ENCODE measurements around the gene TMEM176A. TPM values are rescaled to one million over a fixed set of nuclear protein-coding genes. Genes with fewer than 3 reads are reported as not detected.

The TMEM176A gene
- total RNA-seq, 1 donor from 2014 or later, result not detected

DNA sequence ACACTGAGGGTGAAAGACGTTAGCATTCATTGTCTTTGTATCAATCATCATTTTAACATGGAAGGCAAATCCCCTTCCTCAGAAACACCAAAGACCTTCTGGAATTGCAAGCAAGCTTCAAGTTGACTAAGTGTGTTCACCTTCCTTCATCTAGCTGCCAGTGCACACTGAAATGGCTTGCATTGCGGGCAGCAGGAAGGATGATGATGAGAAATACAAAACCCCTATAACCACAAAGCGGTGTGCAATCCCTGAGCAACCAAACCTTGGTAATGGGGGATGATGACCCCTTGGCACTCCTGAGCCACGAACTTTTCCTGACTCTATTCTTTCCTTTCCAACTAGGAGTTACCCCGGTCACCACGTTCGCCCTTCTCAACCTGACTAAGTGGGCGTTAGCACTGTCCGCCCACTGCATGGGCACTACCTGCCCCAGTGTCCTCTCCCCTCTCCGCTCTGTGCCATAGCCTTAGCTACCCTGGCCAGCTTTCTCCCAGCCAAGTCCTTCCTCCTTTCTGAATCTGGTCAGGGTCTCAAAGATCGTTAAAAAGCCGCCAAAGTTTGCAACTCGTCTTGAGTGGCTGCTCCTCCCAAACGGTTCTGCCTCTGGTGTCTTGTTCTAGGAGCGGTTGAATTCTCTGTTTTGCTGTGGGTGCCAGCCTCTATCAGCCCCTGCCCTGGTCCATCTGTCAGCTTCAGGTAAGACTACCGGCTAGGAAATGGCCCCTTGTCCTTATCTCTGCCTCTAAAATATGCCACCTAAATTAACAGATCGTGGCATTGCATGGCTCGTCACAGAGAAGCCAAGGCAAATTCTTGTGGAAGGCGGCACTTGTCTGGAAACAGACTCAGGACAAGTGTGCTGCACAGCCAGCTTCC lies 51.2 kb downstream of the TMEM176A start:
- H3K4me1 ChIP-seq (ENCODE audit: insufficient read depth, low read length), result no peaks in the 10 kb centered on the region
- no peak for FAIRE-seq
- TF ChIP-seq EZH2 (IDR thresholded peaks at IDR 0.05; ENCODE audit: insufficient read depth, low read length), result no peak
- TF ChIP-seq, protein P1, sequence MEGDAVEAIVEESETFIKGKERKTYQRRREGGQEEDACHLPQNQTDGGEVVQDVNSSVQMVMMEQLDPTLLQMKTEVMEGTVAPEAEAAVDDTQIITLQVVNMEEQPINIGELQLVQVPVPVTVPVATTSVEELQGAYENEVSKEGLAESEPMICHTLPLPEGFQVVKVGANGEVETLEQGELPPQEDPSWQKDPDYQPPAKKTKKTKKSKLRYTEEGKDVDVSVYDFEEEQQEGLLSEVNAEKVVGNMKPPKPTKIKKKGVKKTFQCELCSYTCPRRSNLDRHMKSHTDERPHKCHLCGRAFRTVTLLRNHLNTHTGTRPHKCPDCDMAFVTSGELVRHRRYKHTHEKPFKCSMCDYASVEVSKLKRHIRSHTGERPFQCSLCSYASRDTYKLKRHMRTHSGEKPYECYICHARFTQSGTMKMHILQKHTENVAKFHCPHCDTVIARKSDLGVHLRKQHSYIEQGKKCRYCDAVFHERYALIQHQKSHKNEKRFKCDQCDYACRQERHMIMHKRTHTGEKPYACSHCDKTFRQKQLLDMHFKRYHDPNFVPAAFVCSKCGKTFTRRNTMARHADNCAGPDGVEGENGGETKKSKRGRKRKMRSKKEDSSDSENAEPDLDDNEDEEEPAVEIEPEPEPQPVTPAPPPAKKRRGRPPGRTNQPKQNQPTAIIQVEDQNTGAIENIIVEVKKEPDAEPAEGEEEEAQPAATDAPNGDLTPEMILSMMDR (IDR thresholded peaks at IDR 0.05; ENCODE audit: insufficient read depth, low read depth, low read length), result no peak
- Mint-ChIP-seq H3K27ac (ENCODE audit: unreplicated experiment) (no peak overlapping the region), H3K4me1 (ENCODE audit: low read depth, unreplicated experiment) (no peaks in the 10 kb centered on the region), H3K27me3 (ENCODE audit: low read depth, unreplicated experiment) (peaks cover 36% of the 10 kb centered on the region), H3K4me3 (ENCODE audit: unreplicated experiment) (no peak overlapping the region), H3K36me3 (ENCODE audit: low read depth, unreplicated experiment) (no peaks in the 10 kb centered on the region), H3K9me3 (ENCODE audit: unreplicated experiment) (peaks cover 4% of the 10 kb centered on the region)
- no peak overlapping the region for H3K9ac ChIP-seq (ENCODE audit: low read length)
- peaks cover 3% of the 10 kb centered on the region for H3K27me3 ChIP-seq (ENCODE audit: insufficient read depth, low read length)
- H3K4me3 ChIP-seq (ENCODE audit: insufficient read depth, low read depth, low read length), result no peak overlapping the region
- no peaks in the 10 kb centered on the region for H3K9me3 ChIP-seq (ENCODE audit: insufficient read depth, low read depth, low read length)
- no peaks in the 10 kb centered on the region for H4K20me1 ChIP-seq (ENCODE audit: insufficient read depth, low read length)
- H3K4me2 ChIP-seq (ENCODE audit: low read length), result no peak overlapping the region
- H3K27ac ChIP-seq (ENCODE audit: low read depth, low read length), result no peak overlapping the region
- H2AFZ ChIP-seq (ENCODE audit: low read depth, low read length), result no peak overlapping the region
- H3K36me3 ChIP-seq (ENCODE audit: insufficient read depth, low read length), result no peaks in the 10 kb centered on the region
- H3K79me2 ChIP-seq (ENCODE audit: insufficient read depth, low read length), result no peaks in the 10 kb centered on the region
- no peak for DNase-seq (ENCODE audit: low read depth)

DNA sequence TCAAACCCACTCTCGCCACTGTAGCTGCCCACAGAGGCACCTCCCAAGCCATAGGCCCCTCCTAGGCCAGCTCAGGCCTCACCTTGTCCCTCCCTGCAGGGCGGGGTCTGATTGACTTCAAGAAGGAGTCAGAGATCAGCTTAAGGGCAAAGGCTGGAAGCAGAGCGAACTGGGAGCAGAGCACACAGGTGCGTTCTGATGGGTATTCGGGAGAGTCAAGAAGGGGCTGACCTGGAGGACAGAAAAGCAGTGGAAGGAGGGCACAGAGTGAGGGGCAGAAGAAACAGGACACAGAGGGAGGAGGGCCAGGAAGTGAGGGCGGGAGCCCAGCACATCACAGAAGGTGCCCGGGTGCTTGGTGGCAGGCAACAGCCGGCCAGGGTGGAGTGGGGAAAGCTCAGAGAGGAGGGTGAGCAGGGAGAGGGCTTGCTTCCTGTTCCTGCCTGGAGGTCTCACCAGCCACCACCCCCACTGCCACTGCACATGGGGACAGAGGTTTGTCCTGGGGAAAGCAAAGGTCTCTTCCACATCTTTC lies 51.9 kb downstream of the TMEM176A start, which contains the start of gene AOC1:
TSS of gene AOC1 (plus strand) at position 147 of the 535 bp plus-strand sequence. CDS start 3,954 bp downstream, outside the sequence.
- Histone ChIP-seq H3K27me3 (ENCODE audit: insufficient read depth, low read length) (peaks cover 3% of the 10 kb centered on the region), H3K36me3 (ENCODE audit: insufficient read depth, low read length) (no peaks in the 10 kb centered on the region), H3K27ac (ENCODE audit: low read depth, low read length) (no peak within 1 kb of the TSS), H3K4me2 (ENCODE audit: low read length) (no peak within 1 kb of the TSS), H3K9ac (ENCODE audit: low read length) (no peak within 1 kb of the TSS), H2AFZ (ENCODE audit: low read depth, low read length) (no peak within 1 kb of the TSS), H3K9me3 (ENCODE audit: insufficient read depth, low read depth, low read length) (no peaks in the 10 kb centered on the region), H4K20me1 (ENCODE audit: insufficient read depth, low read length) (no peaks in the 10 kb centered on the region), H3K79me2 (ENCODE audit: insufficient read depth, low read length) (no peaks in the 10 kb centered on the region), H3K4me3 (ENCODE audit: insufficient read depth, low read depth, low read length) (no peak within 1 kb of the TSS), H3K4me1 (ENCODE audit: insufficient read depth, low read length) (no peaks in the 10 kb centered on the region)
- DNase-seq (ENCODE audit: low read depth) (no peak), FAIRE-seq (no peak)
- TF ChIP-seq, protein P1 (IDR thresholded peaks at IDR 0.05; ENCODE audit: insufficient read depth, low read depth, low read length), result no peak
- TF ChIP-seq EZH2 (IDR thresholded peaks at IDR 0.05; ENCODE audit: insufficient read depth, low read length), result no peak
- Mint-ChIP-seq H3K36me3 (ENCODE audit: low read depth, unreplicated experiment) (no peaks in the 10 kb centered on the region), H3K4me3 (ENCODE audit: unreplicated experiment) (no peak within 1 kb of the TSS), H3K9me3 (ENCODE audit: unreplicated experiment) (peaks cover 4% of the 10 kb centered on the region), H3K27me3 (ENCODE audit: low read depth, unreplicated experiment) (peaks cover 33% of the 10 kb centered on the region), H3K4me1 (ENCODE audit: low read depth, unreplicated experiment) (no peaks in the 10 kb centered on the region), H3K27ac (ENCODE audit: unreplicated experiment) (no peak within 1 kb of the TSS)

Data from astrocyte (in vitro differentiated cells and primary cell).